ENCODE results near the gene TTC39A.

Gene TTC39A

DNA sequence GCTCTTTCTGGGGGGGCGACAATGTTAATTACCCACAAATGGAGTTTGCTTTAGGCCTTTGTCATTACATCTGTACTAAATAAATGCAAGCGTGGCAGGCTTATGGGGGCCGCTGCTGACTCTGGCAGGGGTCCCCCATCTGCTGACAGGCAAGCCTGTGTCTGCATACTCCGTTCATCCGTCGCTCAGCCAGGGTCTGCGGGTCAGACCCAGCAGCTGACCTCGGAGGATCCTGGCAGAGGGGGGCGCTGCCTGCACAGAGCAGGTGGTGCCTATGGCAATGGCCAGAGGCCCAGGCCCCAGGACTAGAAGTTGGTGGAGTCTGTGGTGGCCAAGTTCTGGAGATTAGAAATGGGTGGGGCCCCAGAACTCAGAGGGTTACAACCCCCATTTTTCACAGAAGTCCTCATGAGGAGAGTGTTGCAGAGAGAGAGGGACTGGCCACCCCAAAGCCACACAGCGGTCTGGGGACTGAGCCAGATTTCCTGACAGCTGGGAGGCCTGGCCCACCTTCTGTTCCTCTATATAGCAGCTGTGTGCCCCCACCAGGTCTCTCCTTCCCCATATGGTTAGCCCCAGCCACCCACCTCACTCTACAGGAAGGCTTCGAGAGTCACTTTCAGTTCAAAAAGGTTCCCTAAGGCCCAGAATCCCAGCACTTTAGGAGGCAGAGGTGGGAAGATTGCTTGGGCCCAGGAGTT, 31.0 kb downstream of the TTC39A start:
- in situ Hi-C loops (cut with MboI; ENCODE audit: low sequenced_read_pairs): no loop called here

- in situ Hi-C loops (cut with MboI; ENCODE audit: low sequenced_read_pairs): no loop called here
Observed at GRCh38 chr1:51298322-51298705, 32.0 kb downstream of the TTC39A start.

GRCh38 chr1:51297401-51298321, 32.7 kb downstream of the TTC39A start:
- in situ Hi-C loops (cut with MboI; ENCODE audit: low sequenced_read_pairs): no loop called here

DNA sequence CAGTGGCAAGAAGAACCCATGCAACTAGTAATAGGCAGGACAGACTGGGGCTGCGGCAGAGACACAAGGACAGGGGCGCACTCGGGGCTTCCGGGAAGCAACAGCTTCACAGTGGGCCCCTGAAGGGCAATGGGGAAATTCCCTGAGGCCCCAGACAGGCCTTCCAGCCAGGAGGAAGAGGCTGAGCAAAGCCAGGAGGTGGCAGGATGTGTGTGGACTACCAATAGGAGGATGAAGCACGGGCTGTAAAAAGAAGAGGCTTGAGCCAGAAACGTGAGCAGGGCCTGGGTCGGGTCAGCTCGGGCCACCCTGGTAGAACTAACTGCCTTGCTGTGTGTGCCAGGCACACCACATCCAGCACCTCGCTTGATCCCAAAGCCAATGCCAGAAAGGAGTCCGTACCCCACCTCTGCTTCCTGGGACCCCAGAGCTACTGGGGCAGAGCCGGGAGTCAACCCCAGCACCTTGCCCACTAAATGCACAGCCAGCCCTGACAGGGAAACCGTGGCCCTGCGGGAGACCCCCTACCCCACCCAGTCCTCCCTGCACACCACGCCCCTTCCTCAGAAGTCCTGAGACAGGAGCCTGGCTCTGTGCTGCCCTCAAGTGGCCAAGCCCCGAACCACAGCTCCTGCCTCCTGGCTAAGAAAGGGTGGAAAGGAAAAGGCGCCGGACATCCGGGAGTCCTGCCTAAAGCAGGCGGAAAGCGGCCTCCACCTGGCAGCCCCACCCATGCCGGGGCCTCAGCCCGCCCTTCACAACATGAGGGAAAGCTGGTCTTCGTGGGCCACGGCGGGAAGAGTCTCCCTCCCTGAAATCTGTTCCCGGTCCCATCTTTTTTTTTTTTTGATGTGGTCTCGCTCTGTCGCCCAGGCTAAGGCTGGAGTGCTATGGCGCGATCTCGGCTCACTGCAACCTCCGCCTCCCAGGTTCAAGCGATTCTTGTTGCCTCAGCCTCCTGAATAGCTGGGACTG, 33.7 kb downstream of the TTC39A start:
- in situ Hi-C loops (cut with MboI; ENCODE audit: low sequenced_read_pairs): no loop called here

GRCh38 chr1:51295926-51296325, 34.4 kb downstream of the TTC39A start:
- in situ Hi-C loops (cut with MboI; ENCODE audit: low sequenced_read_pairs): no loop called here

DNA sequence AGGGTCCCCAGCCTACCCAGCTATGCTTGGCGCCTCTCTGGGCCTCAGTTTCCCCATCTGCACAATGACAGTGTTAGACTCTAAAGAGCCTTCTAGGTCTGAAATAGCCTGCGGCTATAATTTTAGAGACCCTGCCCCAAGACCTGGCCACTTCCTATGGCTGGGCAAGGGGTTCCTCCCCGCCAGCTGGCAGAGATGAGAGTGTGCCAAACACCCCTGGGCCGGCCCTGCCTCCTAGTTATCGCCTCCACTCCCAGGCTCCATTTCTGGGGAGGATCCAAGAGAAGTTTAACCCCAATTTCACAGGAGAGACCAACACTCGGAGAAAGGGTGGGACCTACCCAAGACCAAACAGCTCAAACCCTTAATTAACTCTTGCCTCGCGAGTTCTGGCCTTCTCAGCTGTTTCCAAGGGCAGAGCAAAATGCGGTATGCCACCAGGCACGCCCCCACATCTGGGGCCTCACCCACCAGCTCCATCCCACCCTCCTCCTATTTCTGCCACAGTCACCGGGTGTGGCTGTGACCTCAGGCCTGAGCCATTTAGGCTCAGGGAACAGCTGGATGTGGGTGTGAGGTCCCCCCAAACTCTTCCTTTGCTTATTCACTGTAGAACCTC, 35.7 kb downstream of the TTC39A start:
- in situ Hi-C loops (cut with MboI; ENCODE audit: low sequenced_read_pairs): no loop called here

GRCh38 chr1:51293898-51294515, 36.4 kb downstream of the TTC39A start:
- in situ Hi-C loops (cut with MboI; ENCODE audit: low sequenced_read_pairs): no loop called here

DNA sequence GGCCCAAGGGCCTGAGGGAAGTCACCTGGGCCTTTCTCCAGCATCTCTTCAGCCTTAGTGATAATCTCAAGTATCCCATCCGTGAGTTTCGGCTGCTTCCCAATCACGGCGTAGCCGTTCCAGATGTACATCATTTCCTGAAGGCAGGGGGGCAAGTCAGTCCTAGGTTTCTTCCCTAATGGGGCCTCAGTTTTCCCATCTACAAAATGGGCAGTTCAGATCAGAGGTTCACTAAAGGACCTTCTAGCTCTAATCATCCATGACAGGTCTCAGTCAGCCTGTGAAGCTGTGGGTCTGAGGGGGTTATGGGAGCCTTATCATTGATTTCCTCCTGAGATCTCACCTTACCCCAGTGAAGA, 39.9 kb downstream of the TTC39A start:
- in situ Hi-C loops (cut with MboI; ENCODE audit: low sequenced_read_pairs): no loop called here

DNA sequence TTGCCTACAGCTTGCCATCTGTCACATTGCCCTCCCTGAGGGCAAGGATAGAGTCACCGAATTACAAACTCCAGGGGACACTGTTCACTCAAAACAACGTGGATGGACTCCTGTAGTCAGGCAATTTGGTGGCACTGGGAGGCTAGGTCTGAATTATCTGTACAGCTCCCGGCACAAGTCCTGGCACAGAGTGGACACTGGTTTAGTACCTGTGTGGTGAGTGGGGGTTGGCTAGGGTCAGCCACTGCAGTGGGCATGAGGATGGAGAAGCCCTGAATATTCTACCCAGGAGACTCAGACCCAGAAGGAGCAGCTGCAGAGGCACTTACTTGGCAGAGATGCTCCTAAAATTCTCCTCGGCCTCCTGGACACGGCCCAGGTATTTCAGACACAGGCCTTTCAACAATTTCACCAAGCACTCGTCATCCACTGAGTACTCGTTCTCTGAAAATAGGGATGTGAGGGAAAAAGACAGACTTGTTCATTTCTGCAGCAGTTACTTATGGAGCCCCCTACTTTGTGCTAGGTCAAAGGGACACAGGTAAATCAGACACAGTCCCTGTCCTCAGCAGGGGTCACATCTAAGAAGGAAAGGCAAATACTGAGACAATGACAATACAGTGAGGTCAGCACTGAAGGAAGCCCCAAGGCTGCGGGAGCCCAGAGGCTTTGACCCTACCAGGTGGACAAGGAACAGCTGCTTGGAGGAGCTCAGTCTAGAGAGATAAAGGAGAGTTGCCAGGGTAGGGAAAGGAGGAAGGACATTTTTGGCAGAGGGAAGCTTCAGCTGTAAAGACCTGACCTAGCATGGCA, 40.5 kb downstream of the TTC39A start:
- in situ Hi-C loops (cut with MboI; ENCODE audit: low sequenced_read_pairs): no loop called here

GRCh38 chr1:51288578-51288977, 41.8 kb downstream of the TTC39A start:
- in situ Hi-C loops (cut with MboI; ENCODE audit: low sequenced_read_pairs): no loop called here

DNA sequence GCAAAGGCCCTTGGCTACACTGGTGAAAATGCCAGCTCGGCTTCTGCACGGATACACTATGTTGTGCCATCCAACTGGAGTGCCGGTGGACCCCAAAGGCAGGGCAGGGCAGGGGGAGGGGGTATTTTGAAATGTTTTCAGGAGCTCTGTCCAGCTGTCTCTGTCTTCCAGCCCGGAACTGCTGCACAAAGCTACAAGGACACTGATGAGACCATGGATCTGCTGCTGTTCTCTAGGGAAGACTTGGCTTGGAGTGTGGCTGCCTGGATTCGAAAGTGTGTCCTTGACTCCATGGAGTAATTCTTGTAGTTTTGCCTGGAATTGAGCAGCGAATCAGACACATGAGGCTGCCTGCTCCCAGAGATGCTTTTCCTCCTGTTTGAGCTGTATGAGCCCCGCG, 42.4 kb downstream of the TTC39A start:
- in situ Hi-C loops (cut with MboI; ENCODE audit: low sequenced_read_pairs): no loop called here

GRCh38 chr1:51285055-51285454, 45.3 kb downstream of the TTC39A start:
- in situ Hi-C loops (cut with MboI; ENCODE audit: low sequenced_read_pairs): no loop called here

- in situ Hi-C loops (cut with MboI; ENCODE audit: low sequenced_read_pairs): no loop called here
Observed at GRCh38 chr1:51284487-51284954, 45.8 kb downstream of the TTC39A start.

GRCh38 chr1:51283979-51284378, 46.4 kb downstream of the TTC39A start:
- in situ Hi-C loops (cut with MboI; ENCODE audit: low sequenced_read_pairs): no loop called here

- in situ Hi-C loops (cut with MboI; ENCODE audit: low sequenced_read_pairs): no loop called here
Observed at GRCh38 chr1:51282605-51283004, 47.8 kb downstream of the TTC39A start.

GRCh38 chr1:51281807-51282206, 48.6 kb downstream of the TTC39A start:
- in situ Hi-C loops (cut with MboI; ENCODE audit: low sequenced_read_pairs): no loop called here

GRCh38 chr1:51280321-51280978, 49.9 kb downstream of the TTC39A start:
- in situ Hi-C loops (cut with MboI; ENCODE audit: low sequenced_read_pairs): no loop called here

DNA sequence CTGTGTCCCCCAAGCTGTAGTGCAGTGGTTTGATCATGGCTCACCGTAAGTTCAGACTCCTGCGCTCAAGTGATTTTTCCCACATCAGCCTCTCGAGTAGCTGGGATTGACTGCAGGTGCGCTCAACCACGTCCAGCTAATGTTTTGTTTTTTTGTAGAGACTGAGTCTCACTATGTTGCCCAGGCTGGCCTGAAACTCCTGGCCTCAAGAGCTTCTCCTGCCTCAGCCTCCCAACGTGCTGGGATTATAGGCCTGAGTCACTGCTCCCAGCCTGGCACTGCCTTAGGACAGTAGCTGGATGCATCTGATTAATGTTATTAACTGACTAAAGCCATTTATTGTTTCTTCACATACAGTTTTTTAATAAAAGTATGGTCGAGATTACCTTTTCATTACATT, 54.1 kb downstream of the TTC39A start:
- in situ Hi-C loops (cut with MboI; ENCODE audit: low sequenced_read_pairs): no loop called here

- in situ Hi-C loops (cut with MboI; ENCODE audit: low sequenced_read_pairs): no loop called here
Observed at GRCh38 chr1:51274676-51275075, 55.7 kb downstream of the TTC39A start.
